ENCODE results near the gene SLFNL1.
A peak's percentile ranks its signal among the peaks of the same experiment; 100 is the strongest.

The SLFNL1 gene

DNA sequence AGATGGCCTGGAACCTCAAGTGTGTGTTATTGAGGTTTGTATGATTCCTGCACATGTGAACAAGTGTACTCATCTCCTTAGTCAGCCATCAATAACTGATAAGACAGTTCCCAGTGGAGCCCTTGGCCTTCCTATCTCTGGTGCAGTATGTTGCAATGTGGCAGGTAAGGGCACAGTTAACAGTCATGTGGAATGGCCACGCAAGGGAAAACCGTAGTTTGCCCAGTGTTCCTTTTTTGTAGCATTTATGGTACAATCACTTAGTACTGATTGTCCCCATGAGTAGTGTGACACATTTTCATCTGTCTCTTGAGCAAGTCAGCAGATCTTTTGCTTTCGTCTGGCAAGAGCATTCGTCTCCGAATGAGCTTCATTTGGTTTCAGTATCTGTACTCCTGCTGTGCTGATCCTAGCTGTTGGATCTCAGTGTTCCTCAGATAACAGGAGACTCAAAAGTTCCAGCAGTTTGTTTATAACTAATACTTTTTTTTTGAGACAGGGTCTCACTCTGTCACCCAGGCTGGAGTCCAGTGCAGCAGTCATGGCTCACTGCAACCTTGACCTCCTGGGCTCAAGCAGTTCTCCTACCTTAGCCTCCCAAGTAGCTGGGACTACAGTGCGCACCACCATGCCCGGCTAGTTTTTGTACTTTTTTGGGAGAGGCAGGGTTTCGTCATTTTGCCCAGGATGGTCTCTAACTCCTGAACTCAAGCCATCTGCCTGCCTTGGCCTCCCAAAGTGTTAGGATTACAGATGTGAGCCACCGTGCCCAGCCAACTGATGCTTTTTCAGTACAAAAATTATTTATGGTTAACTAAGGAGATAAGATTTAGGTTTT, 33.9 kb downstream of the SLFNL1 start:
- no peak for TF ChIP-seq CTCF (conservative IDR thresholded peaks at IDR 0.05; ENCODE audit: low read length)
- DNase-seq (ENCODE audit: low read depth): no peak
- H3K4me3 ChIP-seq (ENCODE audit: low read length): no peak overlapping the region

- no peak overlapping the region for H3K4me3 ChIP-seq (ENCODE audit: low read length)
- DNase-seq (ENCODE audit: low read depth): peak; percentile 46
- TF ChIP-seq CTCF (conservative IDR thresholded peaks at IDR 0.05; ENCODE audit: low read length): no peak
Observed at GRCh38 chr1:40986956-40987355, 34.6 kb downstream of the SLFNL1 start.

DNA sequence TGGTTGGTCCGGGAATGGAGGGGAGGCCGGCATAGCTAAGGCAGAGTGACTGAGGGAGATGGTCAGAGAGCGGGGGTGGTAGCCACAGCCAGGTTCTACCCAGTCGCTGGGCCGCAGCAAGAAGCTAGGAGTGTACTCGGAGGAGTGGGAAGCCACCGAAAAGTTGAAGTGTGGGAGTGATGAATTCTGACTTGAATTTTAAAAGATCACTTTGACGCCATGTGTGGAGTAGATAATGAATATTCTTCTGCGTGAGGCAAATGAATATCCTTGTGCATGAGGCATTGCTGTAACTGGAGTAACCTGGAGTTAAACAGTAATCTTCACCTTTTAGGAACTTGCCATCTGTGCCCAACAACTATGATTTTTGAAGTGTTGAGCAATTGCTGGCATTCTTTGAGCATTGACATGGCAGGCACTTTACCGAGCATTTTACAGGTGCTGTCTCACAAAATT, 35.2 kb downstream of the SLFNL1 start:
- no peak for TF ChIP-seq CTCF (conservative IDR thresholded peaks at IDR 0.05; ENCODE audit: low read length)
- H3K4me3 ChIP-seq (ENCODE audit: low read length): no peak overlapping the region
- DNase-seq (ENCODE audit: low read depth): no peak

- DNase-seq (ENCODE audit: low read depth): no peak
- no peak overlapping the region for H3K4me3 ChIP-seq (ENCODE audit: low read length)
- no peak for TF ChIP-seq CTCF (conservative IDR thresholded peaks at IDR 0.05; ENCODE audit: low read length)
Observed at GRCh38 chr1:40985875-40986274, 35.6 kb downstream of the SLFNL1 start.

- DNase-seq (ENCODE audit: low read depth): no peak
- no peak for TF ChIP-seq CTCF (conservative IDR thresholded peaks at IDR 0.05; ENCODE audit: low read length)
- H3K4me3 ChIP-seq (ENCODE audit: low read length): no peak overlapping the region
Observed at GRCh38 chr1:40985161-40985560, 36.4 kb downstream of the SLFNL1 start.

- TF ChIP-seq CTCF (conservative IDR thresholded peaks at IDR 0.05; ENCODE audit: low read length): no peak
- H3K4me3 ChIP-seq (ENCODE audit: low read length): no peak overlapping the region
- no peak for DNase-seq (ENCODE audit: low read depth)
Observed at GRCh38 chr1:40984531-40984930, 37.0 kb downstream of the SLFNL1 start.

DNA sequence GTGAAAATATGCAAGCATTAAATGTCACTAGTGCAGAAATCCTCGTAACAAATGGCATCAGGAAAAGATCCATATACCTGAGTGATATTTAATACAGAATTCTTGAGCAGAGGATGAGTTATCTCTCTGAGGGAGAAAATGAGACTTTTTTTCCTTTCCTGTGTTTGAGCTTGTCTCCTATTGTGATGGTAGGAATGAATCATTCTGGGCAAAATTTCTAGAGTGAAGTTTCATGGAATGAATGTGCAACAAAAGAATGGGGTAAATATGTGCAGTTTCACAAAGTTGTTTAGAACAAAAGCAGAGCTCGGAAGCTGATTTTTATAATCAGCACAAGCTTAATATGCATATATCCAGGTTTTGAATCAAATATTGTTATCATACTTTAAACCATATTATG, 37.5 kb downstream of the SLFNL1 start:
- no peak overlapping the region for H3K4me3 ChIP-seq (ENCODE audit: low read length)
- DNase-seq (ENCODE audit: low read depth): peak; percentile 59

More for the DNA sequence above, 37.5 kb downstream of the SLFNL1 start:
- TF ChIP-seq CTCF (conservative IDR thresholded peaks at IDR 0.05; ENCODE audit: low read length): no peak

Data from AG10803 (cell line).